GM18951 (cell line): ENCODE measurements around the gene ARPC5.
A peak's percentile ranks its signal among the peaks of the same experiment; 100 is the strongest.

Source experiments
- POLR2A ChIP-seq: IDR thresholded peaks from 4 replicates; pipeline ENCODE4 v1.6.1; 2011; ENCODE audit warnings: mild to moderate bottlenecking; ENCODE audit not compliant: insufficient read length, insufficient read depth; ENCODE audit errors: extremely low read depth
- in situ Hi-C: fragments of 300-500 bp; cut with MboI; formaldehyde crosslinking; loops from one replicate; pipeline ENCODE4 v1.12.0; 2022; ENCODE audit warnings: low sequenced_read_pairs, mixed read lengths, inconsistent platforms; ENCODE audit not compliant: unreplicated experiment

ARPC5 gene

DNA sequence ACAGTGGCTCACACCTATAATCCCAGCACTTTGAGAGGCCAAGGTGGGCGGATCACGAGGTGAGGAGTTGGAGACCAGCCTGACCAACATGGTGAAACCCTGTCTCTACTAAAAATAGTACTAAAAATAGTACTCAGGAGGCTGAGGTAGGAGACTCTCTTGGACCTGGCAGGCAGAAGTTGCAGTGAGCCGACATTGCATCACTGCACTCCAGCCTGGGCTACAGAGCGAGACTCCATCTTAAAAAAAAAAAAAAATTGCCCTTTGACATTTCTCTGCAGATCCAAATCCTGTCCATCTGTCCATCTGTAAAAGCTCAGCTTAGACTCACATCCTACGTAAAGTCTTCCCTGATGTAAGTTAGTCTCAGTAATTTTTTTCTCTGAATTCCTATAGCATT lies 39.1 kb downstream of the ARPC5 start:
- no peak for TF ChIP-seq POLR2A
- in situ Hi-C loops = no loop called here

DNA sequence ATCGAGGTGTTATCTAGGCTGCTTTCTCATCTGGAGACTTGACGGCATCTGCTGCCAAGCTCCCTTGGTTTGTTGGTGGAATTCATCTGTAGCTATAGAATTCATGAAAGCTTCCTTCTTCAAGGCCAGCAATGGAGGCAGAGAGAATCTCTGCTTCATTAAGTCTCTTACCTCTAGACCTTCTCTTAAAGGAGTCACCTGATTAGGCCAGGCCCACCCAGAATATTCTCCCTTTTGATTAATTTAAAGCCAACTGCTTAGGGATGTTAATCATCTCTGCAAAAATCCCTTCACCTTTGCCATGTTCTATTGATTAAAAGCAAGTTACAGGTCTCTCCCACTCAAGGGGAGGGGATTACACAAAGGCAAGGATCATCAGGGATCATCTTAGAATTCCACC lies 40.0 kb downstream of the ARPC5 start:
- no peak for TF ChIP-seq POLR2A
- in situ Hi-C loops = no loop called here

DNA sequence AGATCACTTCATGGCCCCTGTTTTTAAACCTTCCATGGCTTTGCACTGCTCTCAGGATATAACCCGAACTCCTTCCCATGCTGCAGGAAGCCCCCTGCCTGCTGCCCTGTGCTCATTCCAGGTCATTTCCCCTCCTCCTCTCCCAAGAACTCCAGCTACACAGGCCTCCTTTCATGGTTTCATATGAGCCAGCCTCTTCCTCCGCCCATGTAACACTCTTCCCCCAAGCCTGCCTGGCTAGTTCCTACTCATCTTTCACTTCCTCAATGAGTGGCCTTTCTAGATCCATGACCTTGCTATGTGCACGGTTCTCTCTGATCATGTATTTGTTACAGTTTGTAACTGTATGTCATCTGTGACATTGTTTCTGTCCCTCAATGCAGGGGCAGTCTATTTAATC lies 42.2 kb downstream of the ARPC5 start:
- no peak for TF ChIP-seq POLR2A
- in situ Hi-C loops = no loop called here

DNA sequence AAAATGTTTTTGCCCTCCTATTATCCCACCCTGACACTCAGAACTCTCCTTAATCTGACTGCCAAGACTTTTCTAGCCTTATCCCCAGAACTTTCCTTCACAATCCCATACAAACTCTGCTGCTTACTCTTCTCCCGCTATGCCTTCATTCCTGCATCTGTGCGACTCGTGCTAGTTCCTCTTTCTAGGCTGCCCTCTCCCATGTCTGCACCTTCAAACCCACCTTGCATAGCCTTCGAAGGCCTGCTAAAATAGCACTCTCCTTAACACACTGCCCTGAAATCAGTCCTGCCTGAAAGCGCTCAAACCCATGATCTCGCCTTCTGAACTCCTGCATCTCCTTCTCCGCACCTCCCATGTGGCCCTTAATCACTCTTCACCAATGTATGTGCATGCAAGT lies 42.9 kb downstream of the ARPC5 start:
- in situ Hi-C loops = no loop called here
- TF ChIP-seq POLR2A = no peak

DNA sequence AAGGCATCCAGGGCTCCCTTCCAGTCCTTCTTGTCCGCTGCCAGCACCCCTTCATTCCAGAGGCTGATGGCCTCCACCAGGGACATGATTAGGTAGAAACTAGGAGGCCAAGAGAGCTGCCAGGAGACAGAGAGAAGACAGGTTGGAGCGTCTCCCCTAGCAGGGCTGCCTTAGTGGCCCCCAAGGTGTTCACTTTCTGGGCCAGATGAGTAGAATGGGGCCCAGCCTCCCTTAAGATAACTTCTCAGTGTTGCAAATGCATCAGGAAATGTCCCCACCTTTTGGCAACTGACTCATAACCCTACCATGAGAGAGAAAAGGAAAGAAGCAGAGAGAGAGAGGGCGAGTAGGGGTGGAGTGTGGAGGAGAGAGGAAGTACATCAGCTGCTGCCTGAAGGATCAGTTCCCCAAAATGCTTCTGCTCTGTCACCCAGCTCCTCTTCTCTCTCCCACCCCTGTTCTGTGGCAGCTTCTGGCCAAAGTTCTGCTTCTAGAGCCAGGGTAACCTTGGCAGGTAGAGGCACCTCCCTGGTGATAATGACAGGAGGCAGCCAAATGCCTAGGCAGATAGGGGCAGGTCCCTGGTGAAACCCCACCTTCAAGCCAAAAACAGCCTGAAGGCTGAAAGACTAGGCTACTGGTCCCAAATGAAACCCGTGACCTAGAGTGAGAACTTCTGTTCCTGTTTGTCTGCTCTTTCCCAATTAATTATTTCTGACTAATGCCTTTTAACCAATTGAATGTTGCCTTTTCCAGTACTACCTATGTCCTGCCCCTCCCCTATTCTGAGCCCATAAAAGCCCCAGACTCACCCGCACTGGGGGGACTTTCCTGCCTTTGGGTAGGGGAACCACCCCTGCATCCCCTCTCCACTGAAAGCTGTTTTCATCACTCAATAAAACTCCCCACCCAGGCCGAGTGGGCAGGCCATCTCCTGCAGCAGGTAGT lies 45.1 kb downstream of the ARPC5 start, which contains the start of gene NCF2:
TSS of gene NCF2 (minus strand) at position 216 of the 948 bp plus-strand sequence. CDS start at position 86, 130 bp downstream.
- in situ Hi-C loops = no loop called here
- peak; percentile 43 for TF ChIP-seq POLR2A

DNA sequence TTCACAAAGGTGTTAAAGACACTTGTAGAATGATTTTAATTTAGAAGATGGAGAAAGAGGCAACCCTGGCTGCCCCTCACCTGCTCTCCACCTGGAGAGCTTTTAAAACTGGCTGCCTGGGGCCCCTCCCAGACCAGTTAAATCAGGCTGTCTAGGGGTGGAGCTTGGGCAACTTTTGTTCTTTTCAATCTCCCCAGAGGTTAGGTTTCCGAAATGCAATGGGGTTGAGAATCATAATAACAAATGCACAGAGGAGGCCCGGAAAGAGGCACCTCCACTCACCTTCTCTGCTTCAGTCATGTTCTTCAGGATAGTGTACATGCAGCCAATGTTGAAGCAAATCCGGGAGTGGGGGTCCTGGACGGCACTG lies 45.7 kb downstream of the ARPC5 start:
- in situ Hi-C loops = no loop called here
- TF ChIP-seq POLR2A = no peak

DNA sequence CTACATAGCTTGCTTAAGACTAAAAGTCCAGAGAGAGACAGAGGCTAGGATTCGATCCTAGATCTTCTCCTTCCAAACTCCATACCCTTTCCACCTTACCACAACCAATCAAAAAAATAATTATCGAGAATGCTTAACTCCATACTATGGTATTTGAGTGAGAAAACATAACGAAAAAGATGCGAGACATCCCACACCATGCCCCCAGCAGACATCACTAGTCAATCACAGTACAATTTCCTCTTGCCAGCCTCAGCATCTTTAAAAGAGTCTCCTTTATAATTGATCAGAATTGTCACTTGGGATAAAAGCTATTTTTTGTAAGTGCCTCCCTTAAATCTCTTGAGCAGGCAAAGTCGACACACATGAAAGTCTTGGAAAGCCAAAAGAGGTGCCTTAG lies 46.2 kb downstream of the ARPC5 start:
- TF ChIP-seq POLR2A = no peak
- in situ Hi-C loops = no loop called here

DNA sequence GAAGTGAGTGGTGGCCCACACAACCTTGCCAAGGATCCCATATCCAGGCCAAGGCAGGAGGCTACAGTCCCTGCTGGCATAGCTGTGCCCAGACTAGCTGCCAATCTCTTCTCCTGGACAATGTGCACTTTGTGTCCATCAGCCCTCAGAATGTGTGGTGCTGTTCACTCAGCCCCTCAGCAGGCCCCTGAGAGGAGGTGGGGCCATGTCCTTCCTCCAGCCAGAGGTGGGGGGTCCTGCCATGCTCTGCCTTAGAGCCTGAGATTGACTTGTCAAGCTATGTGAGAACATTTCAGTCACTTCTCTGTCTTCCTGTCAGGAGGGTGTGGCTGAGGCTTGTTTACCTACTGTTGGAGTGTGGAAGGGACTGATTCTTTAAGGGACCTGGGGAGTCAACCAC lies 46.8 kb downstream of the ARPC5 start:
- TF ChIP-seq POLR2A = peak; percentile 28
- in situ Hi-C loops = no loop called here

DNA sequence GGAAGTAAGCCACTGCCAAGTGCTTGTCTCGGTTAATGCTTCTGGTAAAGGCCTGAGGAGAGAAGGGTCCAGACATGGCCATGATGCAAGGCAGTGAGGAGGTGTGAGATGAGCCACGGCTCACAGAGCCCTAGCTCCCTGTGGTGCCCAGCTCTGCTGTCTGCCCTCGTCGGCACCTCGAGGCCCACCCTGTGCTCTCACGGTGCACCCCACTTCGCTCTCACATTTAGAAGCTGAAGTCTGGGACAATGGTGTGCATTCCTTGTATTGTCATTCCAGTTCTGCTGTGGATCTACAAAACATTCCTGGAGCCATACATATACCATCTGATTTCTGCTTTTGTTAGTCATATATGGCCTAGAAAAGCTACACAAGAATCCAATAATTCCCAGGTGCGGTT lies 48.7 kb downstream of the ARPC5 start:
- in situ Hi-C loops = no loop called here

DNA sequence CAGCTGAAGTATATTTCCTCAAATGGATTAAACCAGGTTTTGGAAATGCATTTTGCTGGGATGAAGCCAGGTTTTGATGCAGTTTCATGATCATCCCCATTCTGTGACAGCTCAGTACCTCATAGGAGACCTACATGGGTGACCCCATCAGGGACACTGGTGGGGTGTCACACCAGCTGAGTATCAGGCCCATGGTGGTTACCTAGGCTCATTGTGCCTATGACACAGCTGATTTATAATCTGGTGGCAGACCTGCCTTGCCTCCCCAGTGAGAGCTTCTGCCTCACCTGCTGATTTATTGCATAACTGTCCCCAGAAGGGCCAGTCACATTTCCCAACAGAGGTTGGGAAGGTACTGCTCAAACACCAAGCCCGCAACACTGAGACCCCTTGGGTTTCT lies 49.1 kb downstream of the ARPC5 start:
- no peak for TF ChIP-seq POLR2A
- in situ Hi-C loops = no loop called here

More for the DNA sequence above, 48.7 kb downstream of the ARPC5 start:
- TF ChIP-seq POLR2A = no peak

DNA sequence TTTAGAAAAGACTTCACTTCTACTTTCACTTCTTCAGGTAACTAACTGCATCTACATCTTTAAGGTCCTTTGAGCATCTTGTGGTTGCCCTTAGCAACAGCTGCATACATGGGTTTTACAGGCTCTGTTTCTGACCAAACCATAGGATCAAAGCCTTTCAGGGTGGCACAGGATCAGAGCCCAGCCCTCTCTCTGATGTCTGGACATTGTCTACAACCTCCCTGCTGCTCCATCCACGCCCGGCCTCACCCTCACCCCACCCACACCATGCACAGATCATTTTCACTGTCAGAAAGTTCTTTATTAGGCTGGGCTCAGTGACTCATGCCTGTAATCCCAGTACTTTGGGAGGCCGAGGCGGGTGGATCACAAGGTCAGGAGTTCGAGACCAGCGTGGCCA lies 50.5 kb downstream of the ARPC5 start:
- TF ChIP-seq POLR2A = no peak

DNA sequence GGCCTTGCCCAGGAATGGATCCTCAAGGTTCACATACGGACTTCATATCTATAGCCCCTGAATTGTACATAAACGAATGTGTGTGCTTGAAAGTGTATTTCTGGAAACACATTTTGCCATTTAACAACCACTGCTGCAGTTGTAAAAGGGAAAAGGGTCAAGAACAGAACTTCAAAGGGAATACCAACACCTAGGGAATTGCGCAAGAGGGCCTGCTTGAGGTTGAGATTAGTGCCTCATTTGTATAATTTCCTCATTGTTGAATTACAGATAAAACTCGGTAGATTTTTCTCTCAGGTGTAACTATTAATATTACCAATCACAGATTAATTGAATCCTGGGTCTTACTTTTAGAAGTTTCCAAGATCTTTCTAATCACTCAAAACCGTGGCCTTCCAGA lies 51.4 kb downstream of the ARPC5 start:
- in situ Hi-C loops = no loop called here
- no peak for TF ChIP-seq POLR2A

More for the DNA sequence above, 50.5 kb downstream of the ARPC5 start:
- in situ Hi-C loops = no loop called here

DNA sequence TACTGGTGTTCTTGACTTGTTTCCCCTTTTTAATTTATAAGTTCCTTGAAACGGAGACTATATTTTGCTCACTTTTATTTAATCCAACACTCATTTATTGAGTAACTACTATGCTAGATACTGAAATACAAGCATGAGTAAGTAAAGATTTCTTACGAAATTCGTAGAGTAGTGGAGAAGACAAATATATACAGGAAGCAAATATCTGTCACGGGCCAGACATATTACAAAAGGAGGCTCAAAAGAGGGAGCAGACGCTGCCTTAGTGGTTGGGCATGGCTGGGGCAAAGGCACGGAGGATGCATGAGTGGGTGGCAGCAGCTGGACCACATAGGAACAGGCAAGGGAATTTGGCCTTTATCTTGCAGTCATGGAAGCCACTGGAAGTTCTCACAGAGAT lies 52.1 kb downstream of the ARPC5 start:
- TF ChIP-seq POLR2A = no peak
- in situ Hi-C loops = no loop called here

DNA sequence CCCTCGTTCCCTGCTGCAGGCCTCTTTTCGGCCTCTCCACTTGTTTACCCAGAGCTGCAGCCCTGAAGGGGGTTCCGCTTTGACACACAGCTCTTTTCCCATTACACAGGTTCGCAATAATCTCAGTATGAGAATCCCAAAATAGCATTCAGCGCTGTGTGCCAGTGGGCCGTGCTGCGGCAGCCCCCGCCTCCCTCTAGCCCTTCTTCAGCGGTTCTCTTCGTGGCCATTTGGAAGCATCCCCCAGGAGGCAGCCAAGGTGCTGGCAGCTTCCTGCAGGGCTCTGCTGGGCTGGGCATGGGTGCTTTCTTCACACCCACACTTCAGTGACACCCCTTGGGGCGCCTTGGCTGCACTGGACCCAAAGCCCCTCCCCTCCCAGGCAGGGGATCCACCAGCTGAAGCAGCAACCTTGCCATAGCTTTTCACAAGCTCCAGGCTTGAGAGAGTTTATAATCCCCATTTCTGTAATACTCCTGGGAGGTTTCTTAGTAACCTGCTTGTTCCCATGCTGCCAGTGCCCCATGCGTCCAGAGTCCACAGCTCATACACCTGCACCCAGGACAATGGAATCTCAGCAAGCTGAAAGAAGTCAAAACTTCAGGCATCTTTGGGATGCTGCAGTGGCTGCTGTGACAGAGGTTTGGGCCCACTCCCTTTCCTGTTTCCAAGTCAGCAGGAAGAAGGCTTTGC lies 53.4 kb downstream of the ARPC5 start:
- TF ChIP-seq POLR2A = no peak
- in situ Hi-C loops = no loop called here

DNA sequence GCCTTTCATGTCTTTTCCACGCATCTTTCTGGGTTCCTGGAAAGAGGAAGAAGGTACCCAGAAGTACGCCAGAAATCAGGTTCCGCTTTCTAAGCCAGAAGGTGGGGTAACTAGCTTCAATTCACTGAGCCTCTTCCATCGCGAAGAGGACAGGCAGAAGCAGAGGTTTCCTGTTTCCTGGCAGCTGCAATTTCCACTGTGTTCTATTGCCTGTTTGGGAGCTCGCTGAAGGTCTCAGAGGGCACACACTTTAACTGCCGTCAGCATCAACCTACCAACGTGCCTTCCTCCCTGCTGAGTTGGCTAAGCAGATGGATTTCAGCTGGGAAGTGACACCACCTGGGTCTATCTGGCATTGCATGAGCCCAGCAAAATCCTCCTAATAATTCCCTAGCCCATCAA lies 55.3 kb downstream of the ARPC5 start:
- TF ChIP-seq POLR2A = no peak
- in situ Hi-C loops = no loop called here
